ENCODE results near the gene SEMA4A.

SEMA4A gene

DNA sequence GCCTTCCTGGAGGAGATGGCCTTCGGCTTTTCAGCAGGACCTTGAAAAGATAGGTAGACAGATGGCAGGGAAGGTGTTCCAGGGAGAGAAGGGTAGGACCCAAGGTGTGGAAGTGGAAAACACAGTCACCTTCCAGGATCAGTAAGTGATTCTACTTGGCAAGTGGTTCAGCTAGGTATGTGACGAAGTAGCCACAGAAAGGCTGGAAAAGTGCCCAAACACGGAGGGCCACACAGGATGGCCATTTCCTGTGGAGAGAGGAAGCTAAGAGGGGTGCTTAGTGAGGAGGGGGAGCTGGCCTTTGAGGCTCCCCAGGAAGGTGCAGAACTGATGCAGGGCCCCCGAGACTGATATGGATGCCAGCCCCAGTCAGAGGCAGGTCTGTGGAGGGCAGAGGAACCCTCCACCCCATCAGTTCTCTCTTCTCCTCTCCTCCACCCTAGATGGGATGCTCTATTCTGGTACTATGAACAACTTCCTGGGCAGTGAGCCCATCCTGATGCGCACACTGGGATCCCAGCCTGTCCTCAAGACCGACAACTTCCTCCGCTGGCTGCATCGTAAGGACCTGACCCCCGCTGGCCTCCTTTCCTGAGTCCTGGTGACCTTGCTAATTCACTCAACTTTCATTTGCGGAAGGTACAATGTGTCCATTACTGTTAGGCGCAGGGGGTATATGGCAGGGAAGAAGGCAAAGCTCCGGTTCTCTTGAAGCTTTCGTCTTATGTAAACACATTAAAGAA, 6.8 kb downstream of the SEMA4A start:
- H3K4me3 ChIP-seq (ENCODE audit: insufficient read length, low read depth) = peak overlapping the region; percentile 43
- no peaks in the 10 kb centered on the region for H3K27me3 ChIP-seq (ENCODE audit: insufficient read depth, insufficient read length)
- peaks cover 32% of the 10 kb centered on the region for H3K4me1 ChIP-seq (ENCODE audit: insufficient read depth, insufficient read length)
- H3K36me3 ChIP-seq (ENCODE audit: insufficient read depth, insufficient read length, low read length) = no peaks in the 10 kb centered on the region
- H3K9ac ChIP-seq (ENCODE audit: insufficient read length, low read depth) = peak overlapping the region; percentile 81
- TF ChIP-seq ZNF274 (IDR thresholded peaks at IDR 0.05; ENCODE audit: low read depth, low read length) (no peak), YY1 (IDR thresholded peaks at IDR 0.05; ENCODE audit: insufficient read depth, insufficient read length) (no peak), SUZ12 (IDR thresholded peaks at IDR 0.05; ENCODE audit: extremely low read depth, insufficient read depth, insufficient read length) (no peak)
- DNase-seq (ENCODE audit: low read depth, low spot score) = no peak
- H3K9me3 ChIP-seq (ENCODE audit: insufficient read depth, low read length) = no peaks in the 10 kb centered on the region

DNA sequence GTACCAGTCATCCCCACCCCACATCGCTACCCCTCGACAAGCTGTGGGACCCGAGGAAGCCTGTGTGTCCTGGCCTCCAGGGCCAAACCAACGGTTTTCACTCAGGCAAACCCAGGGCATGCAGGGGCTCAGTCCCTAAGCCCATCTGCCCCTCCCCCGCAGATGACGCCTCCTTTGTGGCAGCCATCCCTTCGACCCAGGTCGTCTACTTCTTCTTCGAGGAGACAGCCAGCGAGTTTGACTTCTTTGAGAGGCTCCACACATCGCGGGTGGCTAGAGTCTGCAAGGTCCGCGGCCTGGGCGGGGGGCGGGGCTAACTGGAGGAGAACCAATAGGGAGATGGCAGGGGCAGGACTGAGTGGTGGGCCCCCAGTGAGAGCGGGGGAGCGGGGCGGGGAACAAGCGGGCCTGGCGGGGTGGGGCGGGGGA, 7.4 kb downstream of the SEMA4A start:
- H3K4me1 ChIP-seq (ENCODE audit: insufficient read depth, insufficient read length) = peaks cover 28% of the 10 kb centered on the region
- TF ChIP-seq ZNF274 (IDR thresholded peaks at IDR 0.05; ENCODE audit: low read depth, low read length) = no peak
- TF ChIP-seq YY1 (IDR thresholded peaks at IDR 0.05; ENCODE audit: insufficient read depth, insufficient read length) = no peak
- TF ChIP-seq SUZ12 (IDR thresholded peaks at IDR 0.05; ENCODE audit: extremely low read depth, insufficient read depth, insufficient read length) = no peak
- peak overlapping the region; percentile 43 for H3K4me3 ChIP-seq (ENCODE audit: insufficient read length, low read depth)
- H3K9me3 ChIP-seq (ENCODE audit: insufficient read depth, low read length) = 0 out of 2 replicates have a peak, but pooled peaks cover 5% of the 10 kb centered on the region
- no peaks in the 10 kb centered on the region for H3K27me3 ChIP-seq (ENCODE audit: insufficient read depth, insufficient read length)
- H3K9ac ChIP-seq (ENCODE audit: insufficient read length, low read depth) = peak overlapping the region; percentile 81
- H3K36me3 ChIP-seq (ENCODE audit: insufficient read depth, insufficient read length, low read length) = no peaks in the 10 kb centered on the region
- peak; percentile 65 for DNase-seq (ENCODE audit: low read depth, low spot score)

DNA sequence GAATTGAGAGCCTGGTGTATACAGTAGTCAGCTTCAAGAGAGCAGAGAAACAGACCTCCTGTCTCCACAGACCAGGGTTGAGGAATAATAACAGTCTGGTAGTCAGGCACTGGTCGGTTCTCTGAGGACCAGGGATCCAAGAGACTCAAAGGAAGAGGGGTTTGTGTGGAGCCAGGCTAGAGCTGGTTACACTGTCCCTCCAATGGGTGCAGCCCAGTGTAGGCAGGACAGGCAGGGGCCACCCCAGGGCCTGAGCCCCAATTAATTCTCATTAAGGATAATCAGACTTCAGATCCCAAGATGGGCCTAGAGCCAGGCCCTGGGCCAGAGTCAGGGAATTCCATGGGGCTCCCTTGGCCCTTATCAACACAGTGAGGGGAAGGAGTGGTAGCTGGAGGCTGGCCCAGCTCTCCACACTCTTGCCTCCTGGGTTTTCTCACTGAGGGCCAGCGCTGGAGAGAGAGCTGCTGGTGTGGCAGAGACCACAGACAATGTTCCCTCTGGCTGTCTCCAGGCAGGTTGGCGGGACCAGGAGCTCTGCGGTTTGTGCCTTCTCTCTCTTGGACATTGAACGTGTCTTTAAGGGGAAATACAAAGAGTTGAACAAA, 9.1 kb downstream of the SEMA4A start:
- Histone ChIP-seq H3K9me3 (ENCODE audit: insufficient read depth, low read length) (0 out of 2 replicates have a peak, but pooled peaks cover 5% of the 10 kb centered on the region), H3K36me3 (ENCODE audit: insufficient read depth, insufficient read length, low read length) (no peaks in the 10 kb centered on the region), H3K27me3 (ENCODE audit: insufficient read depth, insufficient read length) (no peaks in the 10 kb centered on the region), H3K9ac (ENCODE audit: insufficient read length, low read depth) (peak overlapping the region; percentile 15), H3K4me3 (ENCODE audit: insufficient read length, low read depth) (no peak overlapping the region), H3K4me1 (ENCODE audit: insufficient read depth, insufficient read length) (peaks cover 24% of the 10 kb centered on the region)
- TF ChIP-seq ZNF274 (IDR thresholded peaks at IDR 0.05; ENCODE audit: low read depth, low read length) = no peak
- TF ChIP-seq SUZ12 (IDR thresholded peaks at IDR 0.05; ENCODE audit: extremely low read depth, insufficient read depth, insufficient read length) = no peak
- no peak for TF ChIP-seq YY1 (IDR thresholded peaks at IDR 0.05; ENCODE audit: insufficient read depth, insufficient read length)
- DNase-seq (ENCODE audit: low read depth, low spot score) = no peak

DNA sequence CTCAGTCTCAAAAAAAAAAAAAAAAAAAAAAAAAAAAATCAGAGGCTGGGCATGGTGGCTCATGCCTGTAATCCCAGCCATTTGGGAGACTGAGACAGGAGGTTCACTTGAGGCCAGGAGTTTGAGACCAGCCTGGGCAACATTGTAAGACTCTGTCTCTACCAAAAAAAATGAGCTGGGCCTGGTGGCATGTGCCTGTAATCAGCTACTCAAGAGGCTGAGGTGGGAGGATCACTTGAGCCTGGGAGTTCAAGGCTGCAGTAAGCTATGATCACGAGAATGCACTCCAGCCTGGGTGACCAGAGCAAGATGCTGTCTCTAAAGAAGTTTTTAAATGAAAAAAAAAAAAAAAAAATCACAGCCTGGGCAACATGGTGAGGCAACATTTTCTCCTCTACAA, 10.3 kb downstream of the SEMA4A start:
- 0 out of 2 replicates have a peak, but pooled peaks cover 5% of the 10 kb centered on the region for H3K9me3 ChIP-seq (ENCODE audit: insufficient read depth, low read length)
- no peaks in the 10 kb centered on the region for H3K27me3 ChIP-seq (ENCODE audit: insufficient read depth, insufficient read length)
- DNase-seq (ENCODE audit: low read depth, low spot score) = no peak
- peaks cover 24% of the 10 kb centered on the region for H3K4me1 ChIP-seq (ENCODE audit: insufficient read depth, insufficient read length)
- no peaks in the 10 kb centered on the region for H3K36me3 ChIP-seq (ENCODE audit: insufficient read depth, insufficient read length, low read length)
- TF ChIP-seq SUZ12 (IDR thresholded peaks at IDR 0.05; ENCODE audit: extremely low read depth, insufficient read depth, insufficient read length) = no peak
- TF ChIP-seq YY1 (IDR thresholded peaks at IDR 0.05; ENCODE audit: insufficient read depth, insufficient read length) = no peak
- no peak for TF ChIP-seq ZNF274 (IDR thresholded peaks at IDR 0.05; ENCODE audit: low read depth, low read length)
- H3K4me3 ChIP-seq (ENCODE audit: insufficient read length, low read depth) = no peak overlapping the region
- no peak overlapping the region for H3K9ac ChIP-seq (ENCODE audit: insufficient read length, low read depth)

DNA sequence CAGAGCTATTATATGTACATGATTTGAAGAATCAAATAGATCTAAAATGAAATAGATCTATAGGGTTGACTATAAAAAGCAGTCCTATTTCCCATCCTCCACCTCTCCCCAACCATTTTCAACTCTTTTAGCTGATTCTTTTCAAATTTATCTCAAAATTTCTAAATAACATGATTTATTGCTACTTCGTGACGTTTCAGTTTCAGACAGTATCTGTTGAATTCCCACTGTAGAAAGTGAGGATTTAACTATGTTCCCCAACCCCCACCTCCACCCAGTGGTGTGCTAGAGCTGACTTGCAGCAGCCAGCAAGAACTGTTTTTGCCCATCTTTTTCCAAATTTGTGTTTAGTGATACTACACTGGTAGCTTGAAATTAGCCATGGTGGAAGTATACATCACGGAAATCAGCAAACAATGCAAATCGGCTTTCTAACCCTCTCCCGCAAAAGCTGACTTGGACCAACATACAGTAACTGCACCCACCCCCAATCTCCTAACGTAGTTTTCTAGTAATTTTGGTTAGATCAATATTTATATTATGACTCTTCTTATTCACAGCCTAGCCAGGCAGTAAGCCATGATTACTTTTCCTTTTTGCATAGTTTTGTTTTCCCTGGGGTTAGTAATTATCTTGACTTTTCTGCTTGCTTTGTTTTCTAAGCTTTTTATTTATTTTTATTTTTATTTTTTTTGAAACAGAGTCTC, 10.9 kb downstream of the SEMA4A start:
- Histone ChIP-seq H3K36me3 (ENCODE audit: insufficient read depth, insufficient read length, low read length) (no peaks in the 10 kb centered on the region), H3K4me3 (ENCODE audit: insufficient read length, low read depth) (no peak overlapping the region), H3K9ac (ENCODE audit: insufficient read length, low read depth) (no peak overlapping the region), H3K4me1 (ENCODE audit: insufficient read depth, insufficient read length) (peaks cover 27% of the 10 kb centered on the region), H3K9me3 (ENCODE audit: insufficient read depth, low read length) (0 out of 2 replicates have a peak, but pooled peaks cover 5% of the 10 kb centered on the region), H3K27me3 (ENCODE audit: insufficient read depth, insufficient read length) (no peaks in the 10 kb centered on the region)
- DNase-seq (ENCODE audit: low read depth, low spot score) = no peak
- TF ChIP-seq ZNF274 (IDR thresholded peaks at IDR 0.05; ENCODE audit: low read depth, low read length) = no peak
- no peak for TF ChIP-seq YY1 (IDR thresholded peaks at IDR 0.05; ENCODE audit: insufficient read depth, insufficient read length)
- TF ChIP-seq SUZ12 (IDR thresholded peaks at IDR 0.05; ENCODE audit: extremely low read depth, insufficient read depth, insufficient read length) = no peak

DNA sequence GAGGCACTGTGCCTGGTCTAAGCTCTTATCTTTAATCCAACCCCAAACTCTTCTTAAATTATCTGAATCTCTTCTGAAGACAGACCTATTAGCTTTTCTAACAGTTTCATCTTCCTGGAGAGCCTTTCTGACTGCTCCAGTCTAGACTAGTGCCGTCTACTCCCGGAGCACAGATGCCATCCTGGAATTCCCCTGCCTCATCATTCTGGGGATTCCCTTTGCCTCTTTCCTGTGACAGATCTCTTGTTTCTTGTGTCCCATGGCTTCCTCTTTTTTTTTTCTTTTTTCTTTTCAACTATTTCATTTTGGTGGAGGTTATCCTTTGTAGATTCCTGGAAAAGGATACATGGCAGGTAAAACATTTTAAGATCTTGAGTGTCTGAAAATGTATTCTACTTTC, 11.7 kb downstream of the SEMA4A start:
- Histone ChIP-seq H3K27me3 (ENCODE audit: insufficient read depth, insufficient read length) (no peaks in the 10 kb centered on the region), H3K4me3 (ENCODE audit: insufficient read length, low read depth) (no peak overlapping the region), H3K36me3 (ENCODE audit: insufficient read depth, insufficient read length, low read length) (no peaks in the 10 kb centered on the region), H3K9ac (ENCODE audit: insufficient read length, low read depth) (no peak overlapping the region), H3K9me3 (ENCODE audit: insufficient read depth, low read length) (0 out of 2 replicates have a peak, but pooled peaks cover 5% of the 10 kb centered on the region), H3K4me1 (ENCODE audit: insufficient read depth, insufficient read length) (peaks cover 27% of the 10 kb centered on the region)
- DNase-seq (ENCODE audit: low read depth, low spot score) = no peak
- TF ChIP-seq ZNF274 (IDR thresholded peaks at IDR 0.05; ENCODE audit: low read depth, low read length) = no peak
- TF ChIP-seq SUZ12 (IDR thresholded peaks at IDR 0.05; ENCODE audit: extremely low read depth, insufficient read depth, insufficient read length) = no peak
- no peak for TF ChIP-seq YY1 (IDR thresholded peaks at IDR 0.05; ENCODE audit: insufficient read depth, insufficient read length)

DNA sequence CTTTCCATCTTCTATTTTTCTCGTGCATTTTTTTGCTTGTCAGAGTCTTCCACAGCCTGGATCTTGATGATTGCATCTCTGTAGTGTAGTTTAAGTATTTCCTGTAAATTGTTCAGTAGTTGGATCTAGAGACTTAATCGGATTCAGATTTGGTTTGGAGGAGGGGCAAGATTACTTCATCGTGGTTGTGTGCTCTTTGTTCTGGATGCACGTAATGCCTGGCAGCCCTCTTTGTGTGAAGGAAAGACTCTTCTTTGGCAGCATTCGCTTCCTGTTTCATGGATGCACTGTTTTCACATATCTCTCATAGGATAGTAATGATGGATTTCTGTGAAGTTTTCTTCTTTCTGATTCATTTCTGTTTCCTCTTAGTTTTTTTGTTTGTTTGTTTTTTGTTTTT, 14.2 kb downstream of the SEMA4A start:
- no peaks in the 10 kb centered on the region for H3K27me3 ChIP-seq (ENCODE audit: insufficient read depth, insufficient read length)
- peaks cover 14% of the 10 kb centered on the region for H3K4me1 ChIP-seq (ENCODE audit: insufficient read depth, insufficient read length)
- H3K9me3 ChIP-seq (ENCODE audit: insufficient read depth, low read length) = 0 out of 2 replicates have a peak, but pooled peaks cover 5% of the 10 kb centered on the region
- no peaks in the 10 kb centered on the region for H3K36me3 ChIP-seq (ENCODE audit: insufficient read depth, insufficient read length, low read length)
- H3K9ac ChIP-seq (ENCODE audit: insufficient read length, low read depth) = no peak overlapping the region
- DNase-seq (ENCODE audit: low read depth, low spot score) = no peak
- no peak overlapping the region for H3K4me3 ChIP-seq (ENCODE audit: insufficient read length, low read depth)
- no peak for TF ChIP-seq ZNF274 (IDR thresholded peaks at IDR 0.05; ENCODE audit: low read depth, low read length)

All from NT2/D1 (cell line).